Activated T-helper 1 cell treated with anti-CD3 and anti-CD28 coated beads, Interleukin-12 subunit alpha, Interleukin-12 subunit beta, Interleukin-2, Interleukin-4 antibody, amounts not matched to agents 30 ng/mL and 10 ng/mL and 1 ng/mL, durations not matched to agents 14 hours and 24 hours and 36 hours (primary cell): ENCODE data around the gene CBX3. TPM values are rescaled to one million over a fixed set of nuclear protein-coding genes. Genes with fewer than 3 reads are reported as not detected.
"Not testable (repeated sequence)": the region's sequence is repeated elsewhere in the genome, so short reads cannot be mapped to it uniquely, and the experiment has no call there.

Experiments
- DNase-seq: peaks from one replicate; pipeline ENCODE4 v3.0.0; 2021; ENCODE audit warnings: low spot score
- H3K27ac Mint-ChIP-seq: one replicate; pipeline ENCODE4 v1.8.0; 2021; ENCODE audit warnings: mild to moderate bottlenecking, mixed read lengths
- H3K27me3 Mint-ChIP-seq: one replicate; pipeline ENCODE4 v1.8.0; 2022; ENCODE audit warnings: mild to moderate bottlenecking, moderate library complexity, mixed read lengths; ENCODE audit not compliant: insufficient read depth
- H3K36me3 Mint-ChIP-seq: one replicate; pipeline ENCODE4 v1.8.0; 2021; ENCODE audit warnings: low read depth, mixed read lengths
- H3K4me1 Mint-ChIP-seq: one replicate; pipeline ENCODE4 v1.8.0; 2021; ENCODE audit warnings: low read depth, mixed read lengths
- H3K4me3 Mint-ChIP-seq: one replicate; pipeline ENCODE4 v1.8.0; 2021; ENCODE audit warnings: mild to moderate bottlenecking, moderate library complexity, mixed read lengths
- H3K9me3 Mint-ChIP-seq: one replicate; pipeline ENCODE4 v1.8.0; 2021; ENCODE audit warnings: mixed read lengths
- intact Hi-C: fragments of 100-400 bp; cut with micrococcal nuclease; formaldehyde crosslinking; loops from one replicate; pipeline ENCODE4 v1.15.1; 2024
- total RNA-seq: library from RNA; stranded (reverse); gene quantifications from 2 replicates; pipeline ENCODE4 v1.2.3, GENCODE V29; 2022

CBX3 gene
- total RNA-seq, 1 donor from 2014 or later: 284 TPM

- H3K4me1 Mint-ChIP-seq: peaks cover 70% of the 10 kb centered on the region
- intact Hi-C loops: loop anchor here (5.0 kb wide), 2 partner anchors 242 to 302 kb away; no protein-coding TSS in a partner anchor
- H3K4me3 Mint-ChIP-seq: peak overlapping the region; percentile 78
- peaks cover 92% of the 10 kb centered on the region for H3K36me3 Mint-ChIP-seq
- peak overlapping the region; percentile 74 for H3K27ac Mint-ChIP-seq
- not testable (repeated sequence) for DNase-seq, H3K27me3 Mint-ChIP-seq, H3K9me3 Mint-ChIP-seq
These were observed 6.8 kb upstream of the CBX3 start for GRCh38 chr7:26194764-26195163.

GRCh38 chr7:26195182-26195581, 6.4 kb upstream of the CBX3 start:
- Mint-ChIP-seq H3K4me1 (peaks cover 68% of the 10 kb centered on the region), H3K27ac (peak overlapping the region; percentile 58), H3K4me3 (peak overlapping the region; percentile 100), H3K9me3 (no peaks in the 10 kb centered on the region), H3K36me3 (peaks cover 93% of the 10 kb centered on the region), H3K27me3 (no peaks in the 10 kb centered on the region)
- intact Hi-C loops: loop anchor here (5.0 kb wide), 2 partner anchors 243 to 303 kb away; no protein-coding TSS in a partner anchor
- no peak for DNase-seq

GRCh38 chr7:26195867-26196657, 5.5 kb upstream of the CBX3 start:
- Mint-ChIP-seq H3K9me3 (no peaks in the 10 kb centered on the region), H3K27me3 (no peaks in the 10 kb centered on the region), H3K27ac (peak overlapping the region; percentile 84), H3K36me3 (peaks cover 89% of the 10 kb centered on the region), H3K4me1 (peaks cover 59% of the 10 kb centered on the region), H3K4me3 (peak overlapping the region; percentile 100)
- DNase-seq: no peak
- intact Hi-C loops: loop anchor here (5.0 kb wide), 2 partner anchors 244 to 304 kb away; no protein-coding TSS in a partner anchor

GRCh38 chr7:26197153-26198115, 4.1 kb upstream of the CBX3 start:
- Mint-ChIP-seq H3K4me3 (peak overlapping the region; percentile 100), H3K27ac (peak overlapping the region; percentile 100), H3K27me3 (no peaks in the 10 kb centered on the region), H3K36me3 (peaks cover 78% of the 10 kb centered on the region), H3K4me1 (peaks cover 46% of the 10 kb centered on the region), H3K9me3 (no peaks in the 10 kb centered on the region)
- intact Hi-C loops: loop anchor here (1.0 to 5.0 kb wide), 5 partner anchors 8 to 305 kb away; no protein-coding TSS in a partner anchor
- no peak for DNase-seq

- H3K4me3 Mint-ChIP-seq: peak overlapping the region; percentile 100
- intact Hi-C loops: loop anchor here (1.0 to 5.0 kb wide), 4 partner anchors 107 to 306 kb away; no protein-coding TSS in a partner anchor
- DNase-seq: no peak
- peaks cover 75% of the 10 kb centered on the region for H3K36me3 Mint-ChIP-seq
- peak overlapping the region; percentile 100 for H3K27ac Mint-ChIP-seq
- H3K27me3 Mint-ChIP-seq: no peaks in the 10 kb centered on the region
- peaks cover 44% of the 10 kb centered on the region for H3K4me1 Mint-ChIP-seq
- no peaks in the 10 kb centered on the region for H3K9me3 Mint-ChIP-seq
These were observed 3.3 kb upstream of the CBX3 start for GRCh38 chr7:26198133-26198780.

GRCh38 chr7:26198781-26199169, 2.8 kb upstream of the CBX3 start:
- Mint-ChIP-seq H3K27me3 (no peaks in the 10 kb centered on the region), H3K4me1 (peaks cover 44% of the 10 kb centered on the region), H3K9me3 (no peaks in the 10 kb centered on the region), H3K36me3 (peaks cover 74% of the 10 kb centered on the region), H3K27ac (peak overlapping the region; percentile 100), H3K4me3 (peak overlapping the region; percentile 100)
- intact Hi-C loops: loop anchor here (1.0 to 5.0 kb wide), 4 partner anchors 107 to 306 kb away; no protein-coding TSS in a partner anchor
- no peak for DNase-seq

GRCh38 chr7:26199301-26200037, 2.1 kb upstream of the CBX3 start:
- DNase-seq: peak; percentile 49
- peak overlapping the region; percentile 100 for H3K4me3 Mint-ChIP-seq
- no peaks in the 10 kb centered on the region for H3K27me3 Mint-ChIP-seq
- H3K4me1 Mint-ChIP-seq: peaks cover 44% of the 10 kb centered on the region
- intact Hi-C loops: loop anchor here (1.0 to 10.0 kb wide), 7 partner anchors 43 to 1463 kb away; partner anchors contain the start of gene HIBADH
- peak overlapping the region; percentile 100 for H3K27ac Mint-ChIP-seq
- H3K36me3 Mint-ChIP-seq: peaks cover 72% of the 10 kb centered on the region
- H3K9me3 Mint-ChIP-seq: no peaks in the 10 kb centered on the region

GRCh38 chr7:26200038-26200443, 1.5 kb upstream of the CBX3 start:
- intact Hi-C loops: loop anchor here (1.0 to 10.0 kb wide), 4 partner anchors 44 to 1463 kb away; partner anchors contain the start of gene HIBADH
- Mint-ChIP-seq H3K27me3 (no peaks in the 10 kb centered on the region), H3K4me1 (peaks cover 47% of the 10 kb centered on the region), H3K9me3 (no peaks in the 10 kb centered on the region), H3K27ac (peak overlapping the region; percentile 100), H3K36me3 (peaks cover 70% of the 10 kb centered on the region), H3K4me3 (peak overlapping the region; percentile 100)
- DNase-seq: peak; percentile 70

- intact Hi-C loops: loop anchor here (1.0 to 10.0 kb wide), 6 partner anchors 44 to 1462 kb away; partner anchors contain the start of gene HIBADH
- peaks cover 47% of the 10 kb centered on the region for H3K4me1 Mint-ChIP-seq
- H3K27ac Mint-ChIP-seq: peak within 1 kb of the TSS; percentile 100
- H3K4me3 Mint-ChIP-seq: peak within 1 kb of the TSS; percentile 100
- H3K9me3 Mint-ChIP-seq: no peaks in the 10 kb centered on the region
- peak; percentile 97 for DNase-seq
- H3K27me3 Mint-ChIP-seq: no peaks in the 10 kb centered on the region
- peaks cover 70% of the 10 kb centered on the region for H3K36me3 Mint-ChIP-seq
These were observed 900 bp upstream of the CBX3 start, which contains the start of gene HNRNPA2B1 for GRCh38 chr7:26200444-26201246. Gene HNRNPA2B1 (minus strand): TSS chr7:26200746. CDS start chr7:26200577, 169 bp downstream.

- peaks cover 69% of the 10 kb centered on the region for H3K36me3 Mint-ChIP-seq
- peak overlapping the region; percentile 80 for H3K4me3 Mint-ChIP-seq
- DNase-seq: peak; percentile 42
- intact Hi-C loops: loop anchor here (1.0 to 10.0 kb wide), 2 partner anchors 9 to 462 kb away; no protein-coding TSS in a partner anchor
- H3K27me3 Mint-ChIP-seq: no peaks in the 10 kb centered on the region
- peak overlapping the region; percentile 87 for H3K27ac Mint-ChIP-seq
- H3K9me3 Mint-ChIP-seq: no peaks in the 10 kb centered on the region
- peaks cover 47% of the 10 kb centered on the region for H3K4me1 Mint-ChIP-seq
These were observed 760 bp downstream of the CBX3 start for GRCh38 chr7:26202019-26202990.
